Loucy (cell line): ENCODE results near the gene MCAM.
A peak's percentile ranks its signal among the peaks of the same experiment; 100 is the strongest.

ENCODE experiments used
- H2AFZ ChIP-seq: fragments of 200-600 bp; sonication (generic); 2 replicates; pipeline ENCODE4 v1.6.0; 2016; ENCODE audit warnings: antibody characterized with exemption, mild to moderate bottlenecking, low read length, moderate library complexity
- H3F3A ChIP-seq: fragments of 200-600 bp; 2 replicates; pipeline ENCODE4 v1.6.0; 2016; ENCODE audit warnings: antibody characterized with exemption, low read depth, mild to moderate bottlenecking
- H3K27me3 ChIP-seq: fragments of 200-600 bp; sonication (generic); 2 replicates; pipeline ENCODE4 v1.6.1; 2014; ENCODE audit warnings: low read length, mild to moderate bottlenecking; ENCODE audit not compliant: insufficient read depth, poor library complexity, severe bottlenecking
- H3K36me3 ChIP-seq: fragments of 200-600 bp; sonication (generic); 2 replicates; pipeline ENCODE4 v1.6.1; 2016; ENCODE audit warnings: low read length; ENCODE audit not compliant: insufficient read depth
- H3K4me1 ChIP-seq: fragments of 200-600 bp; sonication (generic); 2 replicates; pipeline ENCODE4 v1.5.1; 2014; ENCODE audit warnings: low read length, mild to moderate bottlenecking; ENCODE audit not compliant: insufficient read depth, poor library complexity, severe bottlenecking
- H3K4me2 ChIP-seq: fragments of 200-600 bp; sonication (generic); 2 replicates; pipeline ENCODE4 v1.6.0; 2014; ENCODE audit warnings: antibody characterized with exemption, low read length, low read depth, mild to moderate bottlenecking; ENCODE audit not compliant: poor library complexity, severe bottlenecking
- H3K4me3 ChIP-seq: fragments of 200-600 bp; sonication (generic); 2 replicates; pipeline ENCODE4 v1.5.1; 2014; ENCODE audit warnings: low read length, mild to moderate bottlenecking, mixed read lengths; ENCODE audit not compliant: poor library complexity, severe bottlenecking
- H3K79me2 ChIP-seq: fragments of 200-600 bp; sonication (generic); 2 replicates; pipeline ENCODE4 v1.6.1; 2014; ENCODE audit warnings: low read length; ENCODE audit not compliant: insufficient read depth
- H3K9ac ChIP-seq: fragments of 200-600 bp; sonication (generic); 2 replicates; pipeline ENCODE4 v1.6.0; 2014; ENCODE audit warnings: mild to moderate bottlenecking, low read depth, low read length, moderate library complexity; ENCODE audit not compliant: poor library complexity, severe bottlenecking
- H3K9me2 ChIP-seq: fragments of 200-600 bp; sonication (generic); replicated peaks from 2 replicates; pipeline ENCODE4 v1.6.1; 2016; ENCODE audit warnings: low read depth, low read length, mixed read lengths
- H3K9me3 ChIP-seq: fragments of 200-600 bp; sonication (generic); 2 replicates; pipeline ENCODE4 v1.6.1; 2014; ENCODE audit warnings: mild to moderate bottlenecking, antibody characterized with exemption, low read length, low read depth; ENCODE audit not compliant: insufficient read depth
- H4K20me1 ChIP-seq: fragments of 200-600 bp; sonication (generic); 2 replicates; pipeline ENCODE4 v1.6.0; 2014; ENCODE audit warnings: antibody characterized with exemption, low read length, mild to moderate bottlenecking; ENCODE audit not compliant: insufficient read depth, poor library complexity, severe bottlenecking
- CTCF ChIP-seq: fragments of 200-600 bp; sonication (generic); conservative IDR thresholded peaks from 2 replicates; pipeline ENCODE4 v1.5.1; 2014; ENCODE audit warnings: mild to moderate bottlenecking, antibody characterized with exemption, low read length
- EZH2phosphoT487 ChIP-seq: fragments of 200-600 bp; IDR thresholded peaks from 2 replicates; pipeline ENCODE4 v1.6.1; 2018; ENCODE audit warnings: antibody characterized with exemption, mild to moderate bottlenecking, moderate library complexity, borderline replicate concordance

The MCAM gene

GRCh38 chr11:119351232-119351631, 34.3 kb upstream of the MCAM start:
- H3K4me2 ChIP-seq, result no peak overlapping the region
- no peaks in the 10 kb centered on the region for H3F3A ChIP-seq

GRCh38 chr11:119350302-119350701, 33.4 kb upstream of the MCAM start:
- no peaks in the 10 kb centered on the region for H3K79me2 ChIP-seq
- H3K9me2 ChIP-seq, result no peaks in the 10 kb centered on the region
- no peaks in the 10 kb centered on the region for H3K9me3 ChIP-seq
- TF ChIP-seq CTCF (no peak), EZH2phosphoT487 (no peak)
- no peaks in the 10 kb centered on the region for H3K27me3 ChIP-seq
- H3F3A ChIP-seq, result no peaks in the 10 kb centered on the region
- no peak overlapping the region for H3K9ac ChIP-seq
- H3K4me1 ChIP-seq, result no peaks in the 10 kb centered on the region
- H3K4me2 ChIP-seq, result no peak overlapping the region
- peak overlapping the region; percentile 12; the same call in 1 of the 2 replicates for H2AFZ ChIP-seq
- no peaks in the 10 kb centered on the region for H3K36me3 ChIP-seq
- no peak overlapping the region for H3K4me3 ChIP-seq
- H4K20me1 ChIP-seq, result no peaks in the 10 kb centered on the region

More at GRCh38 chr11:119351232-119351631, 34.3 kb upstream of the MCAM start:
- H3K79me2 ChIP-seq, result no peaks in the 10 kb centered on the region
- H3K9ac ChIP-seq, result no peak overlapping the region
- H3K9me2 ChIP-seq, result no peaks in the 10 kb centered on the region
- H3K4me3 ChIP-seq, result no peak overlapping the region
- TF ChIP-seq CTCF (no peak), EZH2phosphoT487 (no peak)
- H3K27me3 ChIP-seq, result no peaks in the 10 kb centered on the region
- no peaks in the 10 kb centered on the region for H3K9me3 ChIP-seq
- no peaks in the 10 kb centered on the region for H3K4me1 ChIP-seq
- no peaks in the 10 kb centered on the region for H4K20me1 ChIP-seq
- no peak overlapping the region for H2AFZ ChIP-seq
- no peaks in the 10 kb centered on the region for H3K36me3 ChIP-seq

GRCh38 chr11:119347940-119348605, 31.1 kb upstream of the MCAM start:
- H3K9ac ChIP-seq, result no peak overlapping the region
- H3K4me1 ChIP-seq, result no peaks in the 10 kb centered on the region
- H3K4me2 ChIP-seq, result no peak overlapping the region
- H3F3A ChIP-seq, result no peaks in the 10 kb centered on the region
- no peak overlapping the region for H3K4me3 ChIP-seq
- H2AFZ ChIP-seq, result no peak overlapping the region
- no peaks in the 10 kb centered on the region for H3K9me3 ChIP-seq
- no peaks in the 10 kb centered on the region for H3K27me3 ChIP-seq
- no peaks in the 10 kb centered on the region for H3K9me2 ChIP-seq
- H4K20me1 ChIP-seq, result no peaks in the 10 kb centered on the region
- H3K36me3 ChIP-seq, result no peaks in the 10 kb centered on the region
- TF ChIP-seq EZH2phosphoT487 (no peak), CTCF (no peak)
- H3K79me2 ChIP-seq, result no peaks in the 10 kb centered on the region
